Spleen (tissue), 11 donors: ENCODE data around the gene ZC2HC1C. TPM values are rescaled to one million over a fixed set of nuclear protein-coding genes. Genes with fewer than 3 reads are reported as not detected.

Experiments
- DNase-seq: peaks from one replicate; pipeline ENCODE4 v3.0.0-alpha.2; 2020
- H3K27ac ChIP-seq, 8 donors: fragments of 200-600 bp; sonication (generic) in 7 of 8; 1 replicate in 4 of 8; 2 replicates in 4 of 8; pipeline versions ENCODE4 v1.5.0 to v1.8.0; 2016 to 2021; ENCODE audit warnings: inconsistent platforms in 4 of 8, mild to moderate bottlenecking in 4 of 8, moderate library complexity in 1 of 8
- H3K27me3 ChIP-seq, 7 donors: fragments of 200-600 bp; sonication (generic) in 6 of 7; replicated peaks in 1 of 7; 1 replicate in 4 of 7; 2 replicates in 3 of 7; pipeline versions ENCODE4 v1.5.0 to v1.8.0; 2016 to 2021; ENCODE audit warnings: inconsistent platforms in 3 of 7, mild to moderate bottlenecking in 1 of 7
- H3K36me3 ChIP-seq, 6 donors: fragments of 200-600 bp; sonication (generic) in 5 of 6; 1 replicate in 4 of 6; 2 replicates in 2 of 6; pipeline versions ENCODE4 v1.5.0 to v1.8.0; 2016 to 2021; ENCODE audit warnings: inconsistent platforms in 2 of 6
- H3K4me1 ChIP-seq, 6 donors: fragments of 200-600 bp; sonication (generic) in 5 of 6; 1 replicate in 3 of 6; 2 replicates in 3 of 6; pipeline versions ENCODE4 v1.5.0 to v1.8.0; 2016 to 2021; ENCODE audit warnings: inconsistent platforms in 3 of 6
- H3K4me3 ChIP-seq, 8 donors: fragments of 200-600 bp; sonication (generic) in 7 of 8; 1 replicate in 4 of 8; 2 replicates in 4 of 8; pipeline versions ENCODE4 v1.5.0 to v1.8.0; 2016 to 2021; ENCODE audit warnings: inconsistent platforms in 4 of 8, mild to moderate bottlenecking in 4 of 8, moderate library complexity in 2 of 8
- H3K9me3 ChIP-seq, 8 donors: fragments of 200-600 bp; sonication (generic) in 7 of 8; 1 replicate in 4 of 8; 2 replicates in 4 of 8; pipeline versions ENCODE4 v1.5.0 to v1.8.0; 2016 to 2021; ENCODE audit warnings: inconsistent platforms in 4 of 8
- CTCF ChIP-seq, 11 experiments: fragments of 200-600 bp in 7 of 11; fragments of 450-650 bp in 4 of 11; sonication (generic) in 4 of 11; IDR thresholded peaks in 8 of 11; conservative IDR thresholded peaks in 3 of 11; 1 replicate in 7 of 11; 2 replicates in 4 of 11; pipeline versions ENCODE4 v1.4.0 to v1.8.0; 2016 to 2021; ENCODE audit warnings: antibody characterized with exemption in 11 of 11, inconsistent platforms in 4 of 11, mild to moderate bottlenecking in 1 of 11
- POLR2A ChIP-seq, 3 donors: fragments of 450-650 bp; IDR thresholded peaks; one replicate each; pipeline ENCODE4 v1.5.1; 2017; ENCODE audit warnings: antibody characterized with exemption in 3 of 3, mild to moderate bottlenecking in 1 of 3
- POLR2AphosphoS5 ChIP-seq, 3 donors: sonication (generic); formaldehyde crosslinking; IDR thresholded peaks; one replicate each; pipeline ENCODE4 v1.5.1; 2017; ENCODE audit warnings: antibody characterized with exemption in 3 of 3
- WGBS, 5 donors: extraction: QIAGEN DNeasy Blood & Tissue Kit in 3 of 5; methylation state at CpG; one replicate each; pipeline versions ENCODE4 v1.1.5 to v1.1.7; 2013 to 2018; 5-methylcytosine and 5-hydroxymethylcytosine counted together
- intact Hi-C: fragments of 100-400 bp; cut with DNase I; formaldehyde crosslinking; loops from one replicate; pipeline ENCODE4 v1.15.0; 2023; ENCODE audit warnings: low total_unique reads
- polyA plus RNA-seq, 3 donors: library from polyadenylated mRNA; stranded (reverse); fragments of 200-250 nt; gene quantifications; one replicate each; pipeline ENCODE4 v1.2.1, GENCODE V29; 2013
- total RNA-seq, 7 donors: library from RNA; depleted of rRNA in 3 of 7; stranded (reverse); fragments of >200 nt in 3 of 7; fragmentation: NEBNext Ultra II Directional in 4 of 7; extraction: Animal tissue kit (Norgen Biotek cat#: 25700) in 4 of 7; gene quantifications; one replicate each; pipeline versions ENCODE4 v1.1.0 to v1.2.1, GENCODE V29; 2016 to 2021
- donor health status: healthy with polysubstance abuse.
- donor health status: DM: no; HTN: no; CAD: no; lungs with moderate emphysema.
- donor health status: DM: no; HTN: no; CAD: no.
- donor health status: Bipolar disorder and iron deficiency.
- donor health status: healthy.
- donor health status: DM: no; HTN: no; CAD: no.
- donor health status: DM: yes; HTN: yes; CAD: no.

Gene ZC2HC1C
- total and polyA plus RNA-seq, 10 donors, result 0.89 to 2.8 (median 1.2) TPM

- TF ChIP-seq POLR2A (IDR thresholded peaks at IDR 0.05) (no peak), POLR2AphosphoS5 (IDR thresholded peaks at IDR 0.05) (no peak), CTCF (IDR thresholded peaks at IDR 0.05 in 8 of 11, conservative IDR thresholded peaks at IDR 0.05 in 3 of 11) (no peak)
- WGBS, 5 donors, result 29 to 42% (median 33%) methylated on average over 15 of the region's 15 CpGs
- peak overlapping the region; percentile 59 to 88 (median 82) for H3K27ac ChIP-seq
- no peaks in the 10 kb centered on the region for H3K36me3 ChIP-seq
- no peaks in the 10 kb centered on the region for H3K9me3 ChIP-seq
- intact Hi-C loops, result no loop called here
- H3K4me3 ChIP-seq, result peak overlapping the region; percentile 34 to 81 (median 56)
- no peaks in the 10 kb centered on the region for H3K27me3 ChIP-seq
- peaks cover 5 to 41% (median 28%) of the 10 kb centered on the region in 6 donors for H3K4me1 ChIP-seq
- DNase-seq, result no peak
Observed at GRCh38 chr14:75068294-75069120, 934 bp upstream of the ZC2HC1C start.

- Histone ChIP-seq H3K27ac (peak overlapping the region; percentile 59 to 88 (median 82)), H3K9me3 (no peaks in the 10 kb centered on the region), H3K36me3 (no peaks in the 10 kb centered on the region), H3K27me3 (no peaks in the 10 kb centered on the region), H3K4me3 (peak overlapping the region; percentile 34 to 81 (median 56)), H3K4me1 (peaks cover 0 to 30% (median 21%) of the 10 kb centered on the region in 6 donors)
- DNase-seq, result no peak
- no peak for TF ChIP-seq CTCF (IDR thresholded peaks at IDR 0.05 in 8 of 11, conservative IDR thresholded peaks at IDR 0.05 in 3 of 11)
- no peak for TF ChIP-seq POLR2AphosphoS5 (IDR thresholded peaks at IDR 0.05)
- TF ChIP-seq POLR2A (IDR thresholded peaks at IDR 0.05), result no peak
- 39 to 64% (median 56%) methylated on average over 8 to 12 of the region's 12 CpGs for WGBS, 5 donors
- intact Hi-C loops, result no loop called here
Observed at GRCh38 chr14:75069811-75070145, 337 bp downstream of the ZC2HC1C start.

GRCh38 chr14:75070383-75070782 lies 942 bp downstream of the ZC2HC1C start:
- H3K9me3 ChIP-seq, result no peaks in the 10 kb centered on the region
- peaks cover 0 to 30% (median 21%) of the 10 kb centered on the region in 6 donors for H3K4me1 ChIP-seq
- H3K36me3 ChIP-seq, result no peaks in the 10 kb centered on the region
- H3K27ac ChIP-seq, result peak overlapping the region in 3 of 8 donors; percentile 81 to 88 (median 86)
- no peak for DNase-seq
- no peak overlapping the region for H3K4me3 ChIP-seq
- intact Hi-C loops, result no loop called here
- WGBS, 5 donors, result 79 to 89% (median 87%) methylated on average over 9 of the region's 9 CpGs
- TF ChIP-seq CTCF (IDR thresholded peaks at IDR 0.05 in 8 of 11, conservative IDR thresholded peaks at IDR 0.05 in 3 of 11) (no peak), POLR2AphosphoS5 (IDR thresholded peaks at IDR 0.05) (no peak), POLR2A (IDR thresholded peaks at IDR 0.05) (no peak)
- H3K27me3 ChIP-seq, result no peaks in the 10 kb centered on the region

- Histone ChIP-seq H3K4me1 (no peaks in the 10 kb centered on the region), H3K27ac (no peak overlapping the region), H3K9me3 (no peaks in the 10 kb centered on the region), H3K4me3 (no peak overlapping the region), H3K27me3 (no peaks in the 10 kb centered on the region), H3K36me3 (peaks cover 0 to 23% (median 10%) of the 10 kb centered on the region in 6 donors)
- intact Hi-C loops, result no loop called here
- DNase-seq, result no peak
- TF ChIP-seq CTCF (IDR thresholded peaks at IDR 0.05 in 8 of 11, conservative IDR thresholded peaks at IDR 0.05 in 3 of 11) (no peak), POLR2A (IDR thresholded peaks at IDR 0.05) (no peak), POLR2AphosphoS5 (IDR thresholded peaks at IDR 0.05) (no peak)
Observed at GRCh38 chr14:75077794-75078193, 8.4 kb downstream of the ZC2HC1C start.
